ENCODE measurements around the gene PRRT3.

Gene PRRT3

DNA sequence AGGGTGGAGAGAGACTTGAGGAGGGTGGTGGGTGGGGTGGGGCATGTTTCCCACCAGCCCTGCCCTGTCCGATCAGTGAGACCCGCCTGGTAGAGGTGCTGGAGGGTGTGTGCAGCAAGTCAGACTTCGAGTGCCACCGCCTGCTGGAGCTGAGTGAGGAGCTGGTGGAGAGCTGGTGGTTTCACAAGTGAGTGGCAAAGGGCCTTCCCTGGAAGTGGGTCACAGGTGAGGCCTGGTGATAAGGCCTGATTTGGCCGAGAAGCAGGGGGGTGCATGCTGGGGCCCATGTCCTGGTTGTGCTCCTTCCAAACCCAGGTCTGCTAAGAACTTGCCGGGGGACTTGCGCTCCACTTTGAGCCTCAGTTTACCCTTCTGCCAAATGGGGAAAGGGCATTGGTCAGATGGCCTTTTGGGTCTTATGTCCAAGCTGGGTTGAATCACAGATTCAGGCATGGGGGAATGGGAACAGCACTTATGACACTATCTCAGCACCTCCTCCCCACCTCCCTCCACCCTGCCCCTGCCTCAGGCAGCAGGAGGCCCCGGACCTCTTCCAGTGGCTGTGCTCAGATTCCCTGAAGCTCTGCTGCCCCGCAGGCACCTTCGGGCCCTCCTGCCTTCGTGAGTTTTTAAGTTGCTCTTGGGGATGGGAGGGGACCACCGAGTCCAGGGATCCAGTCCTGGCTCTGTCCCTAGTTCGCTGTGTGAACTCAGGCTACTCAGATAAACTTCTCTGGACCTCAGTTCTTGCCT lies 14.5 kb downstream of the PRRT3 start:
- no peak for TF ChIP-seq CTCF (IDR thresholded peaks at IDR 0.05)

- no peak for TF ChIP-seq CTCF (IDR thresholded peaks at IDR 0.05)
Measured at GRCh38 chr3:9935966-9936510, 16.2 kb downstream of the PRRT3 start.

GRCh38 chr3:9934993-9935392 lies 17.2 kb downstream of the PRRT3 start:
- TF ChIP-seq CTCF (IDR thresholded peaks at IDR 0.05): no peak

- 0 out of 2 replicates have a peak, but pooled peaks have one; percentile 13 for TF ChIP-seq CTCF (IDR thresholded peaks at IDR 0.05)
Measured at GRCh38 chr3:9934235-9934621, 18.0 kb downstream of the PRRT3 start.

DNA sequence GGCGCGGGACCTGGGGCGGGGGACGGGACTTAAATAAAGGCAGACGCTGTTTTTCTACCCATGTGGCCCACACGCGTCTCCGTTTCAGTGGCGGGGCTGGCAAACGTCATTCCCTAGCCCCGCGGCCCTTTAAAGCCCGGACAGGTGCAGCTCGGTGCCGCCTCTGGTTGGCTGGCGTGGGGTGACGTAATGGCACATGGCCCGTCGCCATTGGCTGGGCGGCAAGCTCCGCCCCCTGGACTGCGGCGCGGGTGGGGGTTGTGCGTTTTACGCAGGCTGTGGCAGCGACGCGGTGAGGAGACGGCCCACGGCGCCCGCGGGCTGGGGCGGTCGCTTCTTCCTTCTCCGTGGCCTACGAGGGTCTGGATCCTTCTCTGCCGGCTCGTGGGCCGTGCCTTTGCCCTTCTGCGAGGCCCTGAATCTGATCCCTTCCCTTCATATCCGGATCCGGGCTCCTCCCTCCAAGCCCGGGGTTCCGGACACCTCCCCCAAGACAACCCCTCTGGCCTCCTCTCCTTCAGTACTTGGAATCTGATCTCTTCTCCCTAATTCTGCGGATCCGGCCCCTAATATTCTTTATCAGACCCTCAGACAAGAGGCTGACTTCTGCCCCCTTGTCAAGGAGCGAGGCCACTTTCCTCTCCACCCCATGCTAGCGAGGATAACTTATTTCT lies 18.5 kb downstream of the PRRT3 start, which contains the start of gene CRELD1:
CRELD1 (plus strand) TSS at position 274 of the 674 bp plus-strand sequence. CDS start 605 bp downstream, outside the sequence.
- no peak for TF ChIP-seq CTCF (IDR thresholded peaks at IDR 0.05)

GRCh38 chr3:9932843-9933560 lies 19.2 kb downstream of the PRRT3 start:
- peak; percentile 78 for TF ChIP-seq CTCF (IDR thresholded peaks at IDR 0.05)

DNA sequence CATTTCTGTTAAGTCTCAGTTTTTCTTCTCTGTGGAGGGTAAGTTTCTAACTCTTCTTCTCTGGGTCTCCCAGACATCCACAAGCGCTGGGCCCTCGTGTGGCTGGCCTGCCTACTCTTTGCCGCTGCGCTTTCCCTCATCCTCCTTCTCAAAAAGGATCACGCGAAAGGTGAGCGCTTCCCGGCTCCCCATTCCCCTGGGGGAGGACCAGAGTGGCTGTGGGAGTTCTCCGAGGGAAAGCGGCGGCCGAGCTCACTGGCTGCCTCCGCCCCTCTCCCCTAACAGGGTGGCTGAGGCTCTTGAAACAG lies 19.7 kb downstream of the PRRT3 start:
- no peak for TF ChIP-seq CTCF (IDR thresholded peaks at IDR 0.05)

Measured in LNCAP (cell line).